DOHH2 (cell line): Measurements from ENCODE around the gene NHLRC2.

Source experiments
- H3F3A ChIP-seq: fragments of 200-600 bp; sonication (generic), shearing (Covaris generic); 2 replicates; pipeline ENCODE4 v1.6.0; 2016; ENCODE audit warnings: antibody characterized with exemption, mild to moderate bottlenecking; ENCODE audit not compliant: control insufficient read depth, insufficient read depth
- H3K27ac ChIP-seq: fragments of 200-600 bp; sonication (generic); 2 replicates; pipeline ENCODE4 v1.5.1; 2014; ENCODE audit warnings: low read depth, mild to moderate bottlenecking, low read length, moderate library complexity
- H3K27me3 ChIP-seq: fragments of 200-600 bp; sonication (generic); 2 replicates; pipeline ENCODE4 v1.6.1; 2014; ENCODE audit warnings: mild to moderate bottlenecking, low read length, mixed read lengths; ENCODE audit not compliant: control insufficient read depth
- H3K36me3 ChIP-seq: fragments of 200-600 bp; sonication (generic); 2 replicates; pipeline ENCODE4 v1.6.1; 2014; ENCODE audit warnings: mild to moderate bottlenecking, low read length, moderate library complexity, mixed read lengths; ENCODE audit not compliant: control insufficient read depth
- H3K4me1 ChIP-seq: fragments of 200-600 bp; sonication (generic); 2 replicates; pipeline ENCODE4 v1.6.1; 2014; ENCODE audit warnings: mild to moderate bottlenecking, low read length, mixed read lengths; ENCODE audit not compliant: control insufficient read depth
- H3K4me2 ChIP-seq: fragments of 200-600 bp; sonication (generic); 2 replicates; pipeline ENCODE4 v1.6.0; 2014; ENCODE audit warnings: mild to moderate bottlenecking, low read length, moderate library complexity
- H3K4me3 ChIP-seq: fragments of 200-600 bp; sonication (generic); 2 replicates; pipeline ENCODE4 v1.5.1; 2014; ENCODE audit warnings: mild to moderate bottlenecking, low read length, mixed read lengths
- H3K79me2 ChIP-seq: fragments of 200-600 bp; sonication (generic); 2 replicates; pipeline ENCODE4 v1.6.1; 2014; ENCODE audit warnings: mild to moderate bottlenecking, low read length, mixed read lengths; ENCODE audit not compliant: control insufficient read depth
- H3K9me2 ChIP-seq: fragments of 200-600 bp; sonication (generic); replicated peaks from 2 replicates; pipeline ENCODE4 v1.6.1; 2014; ENCODE audit warnings: mild to moderate bottlenecking, low read length, mixed read lengths; ENCODE audit not compliant: control insufficient read depth
- H3K9me3 ChIP-seq: fragments of 200-600 bp; sonication (generic); 2 replicates; pipeline ENCODE4 v1.6.1; 2014; ENCODE audit warnings: antibody characterized with exemption, low read length, mixed read lengths; ENCODE audit not compliant: control insufficient read depth, insufficient read depth
- H4K20me1 ChIP-seq: fragments of 200-600 bp; sonication (generic); 2 replicates; pipeline ENCODE4 v1.6.0; 2014; ENCODE audit warnings: low read depth, mild to moderate bottlenecking, antibody characterized with exemption, low read length, moderate library complexity; ENCODE audit not compliant: control insufficient read depth, insufficient read depth
- CTCF ChIP-seq: fragments of 200-600 bp; sonication (generic); IDR thresholded peaks from one replicate; pipeline ENCODE4 v1.5.1; 2014; ENCODE audit warnings: antibody characterized with exemption, mild to moderate bottlenecking, low read depth, low read length; ENCODE audit not compliant: poor library complexity, severe bottlenecking
- EZH2phosphoT487 ChIP-seq: fragments of 200-600 bp; sonication (generic); IDR thresholded peaks from 2 replicates; pipeline ENCODE4 v1.6.1; 2017; ENCODE audit warnings: borderline replicate concordance, mild to moderate bottlenecking, antibody characterized with exemption, low read length, moderate library complexity, mixed read lengths

Gene NHLRC2

GRCh38 chr10:113954409-113954808, 99.9 kb downstream of the NHLRC2 start:
- no peak for TF ChIP-seq EZH2phosphoT487
- no peak for TF ChIP-seq CTCF
- Histone ChIP-seq H3K9me3 (peaks cover 8% of the 10 kb centered on the region; the same call in 1 of the 2 replicates), H3K27ac (no peak overlapping the region), H3K9me2 (no peaks in the 10 kb centered on the region), H3K4me1 (peaks cover 19% of the 10 kb centered on the region), H3K4me3 (no peak overlapping the region), H3K36me3 (no peaks in the 10 kb centered on the region), H3K79me2 (no peaks in the 10 kb centered on the region), H3K27me3 (no peaks in the 10 kb centered on the region), H3F3A (no peaks in the 10 kb centered on the region), H4K20me1 (no peaks in the 10 kb centered on the region), H3K4me2 (no peak overlapping the region)

- Histone ChIP-seq H3K4me3 (no peak overlapping the region), H3K9me3 (peaks cover 8% of the 10 kb centered on the region; the same call in 1 of the 2 replicates), H3K79me2 (no peaks in the 10 kb centered on the region), H3K4me1 (peaks cover 45% of the 10 kb centered on the region), H3K36me3 (no peaks in the 10 kb centered on the region), H3K27me3 (no peaks in the 10 kb centered on the region), H4K20me1 (no peaks in the 10 kb centered on the region), H3F3A (peaks cover 9% of the 10 kb centered on the region; the same call in 1 of the 2 replicates), H3K9me2 (no peaks in the 10 kb centered on the region), H3K27ac (no peak overlapping the region), H3K4me2 (no peak overlapping the region)
- TF ChIP-seq CTCF (no peak), EZH2phosphoT487 (no peak)
Observed at GRCh38 chr10:113957013-113957412, 102.6 kb downstream of the NHLRC2 start.

GRCh38 chr10:113958631-113959382, 104.3 kb downstream of the NHLRC2 start:
- no peaks in the 10 kb centered on the region for H3K27me3 ChIP-seq
- H3K4me3 ChIP-seq = no peak overlapping the region
- peaks cover 7% of the 10 kb centered on the region; the same call in 1 of the 2 replicates for H3K9me3 ChIP-seq
- H4K20me1 ChIP-seq = no peaks in the 10 kb centered on the region
- H3K27ac ChIP-seq = no peak overlapping the region
- H3K4me2 ChIP-seq = peak overlapping the region; percentile 96; the same call in 1 of the 2 replicates
- H3F3A ChIP-seq = peaks cover 11% of the 10 kb centered on the region; the same call in 1 of the 2 replicates
- no peaks in the 10 kb centered on the region for H3K36me3 ChIP-seq
- H3K4me1 ChIP-seq = peaks cover 48% of the 10 kb centered on the region
- TF ChIP-seq EZH2phosphoT487 = no peak
- no peak for TF ChIP-seq CTCF
- H3K79me2 ChIP-seq = no peaks in the 10 kb centered on the region
- H3K9me2 ChIP-seq = no peaks in the 10 kb centered on the region
